ENCODE results near the gene TSPAN9.

TSPAN9 gene

GRCh38 chr12:3191450-3191849 lies 114.3 kb downstream of the TSPAN9 start:
- H2BK15ac ChIP-seq (replicated peaks; ENCODE audit: low read depth): no peak overlapping the region
- no peak overlapping the region for H3K18ac ChIP-seq (ENCODE audit: low read length)
- no peaks in the 10 kb centered on the region for H3K27me3 ChIP-seq (ENCODE audit: insufficient read depth, low read length, poor library complexity)
- no peak overlapping the region for H3K4me2 ChIP-seq (ENCODE audit: low read length)
- H3K9ac ChIP-seq (ENCODE audit: low read length): no peak overlapping the region
- H3K36me3 ChIP-seq (ENCODE audit: control insufficient read depth, insufficient read depth, low read length): no peaks in the 10 kb centered on the region
- no peaks in the 10 kb centered on the region for H3K79me1 ChIP-seq (ENCODE audit: low read length)
- H2BK5ac ChIP-seq (ENCODE audit: low read length): no peak overlapping the region
- no peak for DNase-seq
- H3K4me1 ChIP-seq (ENCODE audit: control insufficient read depth, low read depth, low read length): no peaks in the 10 kb centered on the region
- no peak overlapping the region for H3K23ac ChIP-seq (ENCODE audit: low read length)
- H2AK5ac ChIP-seq (ENCODE audit: low read length): no peak overlapping the region
- no CpG with 5 or more reads among the region's 2 CpGs for WGBS (ENCODE audit: extremely low coverage, insufficient coverage, low lambda C conversion rate)
- H3K79me2 ChIP-seq (ENCODE audit: control insufficient read depth, insufficient read depth, low read length): no peaks in the 10 kb centered on the region
- H3K27ac ChIP-seq (ENCODE audit: low read depth, low read length): no peak overlapping the region
- no peak overlapping the region for H3K4me3 ChIP-seq (ENCODE audit: low read length)
- H2BK120ac ChIP-seq (ENCODE audit: low read depth, low read length): no peak overlapping the region
- H3K4ac ChIP-seq (ENCODE audit: low read depth, low read length): no peak overlapping the region
- H4K5ac ChIP-seq (ENCODE audit: low read length): no peak overlapping the region
- no peak overlapping the region for H4K8ac ChIP-seq (ENCODE audit: low read depth, low read length)
- H3K56ac ChIP-seq (ENCODE audit: low read length): no peak overlapping the region

GRCh38 chr12:3192221-3192620 lies 115.0 kb downstream of the TSPAN9 start:
- H3K27me3 ChIP-seq (ENCODE audit: insufficient read depth, low read length, poor library complexity): no peaks in the 10 kb centered on the region
- H2BK15ac ChIP-seq (replicated peaks; ENCODE audit: low read depth): no peak overlapping the region
- no peak for DNase-seq
- H2AK5ac ChIP-seq (ENCODE audit: low read length): no peak overlapping the region
- H3K36me3 ChIP-seq (ENCODE audit: control insufficient read depth, insufficient read depth, low read length): no peaks in the 10 kb centered on the region
- no peaks in the 10 kb centered on the region for H3K4me1 ChIP-seq (ENCODE audit: control insufficient read depth, low read depth, low read length)
- H2BK5ac ChIP-seq (ENCODE audit: low read length): no peak overlapping the region
- no peak overlapping the region for H3K23ac ChIP-seq (ENCODE audit: low read length)
- H3K56ac ChIP-seq (ENCODE audit: low read length): no peak overlapping the region
- no peak overlapping the region for H3K27ac ChIP-seq (ENCODE audit: low read depth, low read length)
- no CpG with 5 or more reads among the region's 10 CpGs for WGBS (ENCODE audit: extremely low coverage, insufficient coverage, low lambda C conversion rate)
- H3K79me2 ChIP-seq (ENCODE audit: control insufficient read depth, insufficient read depth, low read length): no peaks in the 10 kb centered on the region
- H3K79me1 ChIP-seq (ENCODE audit: low read length): no peaks in the 10 kb centered on the region
- no peak overlapping the region for H3K18ac ChIP-seq (ENCODE audit: low read length)
- no peak overlapping the region for H3K4me2 ChIP-seq (ENCODE audit: low read length)
- no peak overlapping the region for H4K5ac ChIP-seq (ENCODE audit: low read length)
- no peak overlapping the region for H3K9ac ChIP-seq (ENCODE audit: low read length)
- H4K8ac ChIP-seq (ENCODE audit: low read depth, low read length): no peak overlapping the region
- H2BK120ac ChIP-seq (ENCODE audit: low read depth, low read length): no peak overlapping the region
- H3K4ac ChIP-seq (ENCODE audit: low read depth, low read length): no peak overlapping the region
- no peak overlapping the region for H3K4me3 ChIP-seq (ENCODE audit: low read length)

- WGBS (ENCODE audit: extremely low coverage, insufficient coverage, low lambda C conversion rate): no CpG with 5 or more reads among the region's 7 CpGs
- no peak overlapping the region for H2BK15ac ChIP-seq (replicated peaks; ENCODE audit: low read depth)
- DNase-seq: no peak
- no peak overlapping the region for H3K4ac ChIP-seq (ENCODE audit: low read depth, low read length)
- H3K27me3 ChIP-seq (ENCODE audit: insufficient read depth, low read length, poor library complexity): no peaks in the 10 kb centered on the region
- H3K4me2 ChIP-seq (ENCODE audit: low read length): no peak overlapping the region
- no peak overlapping the region for H2AK5ac ChIP-seq (ENCODE audit: low read length)
- no peak overlapping the region for H3K9ac ChIP-seq (ENCODE audit: low read length)
- no peak overlapping the region for H4K5ac ChIP-seq (ENCODE audit: low read length)
- H3K36me3 ChIP-seq (ENCODE audit: control insufficient read depth, insufficient read depth, low read length): no peaks in the 10 kb centered on the region
- H3K18ac ChIP-seq (ENCODE audit: low read length): no peak overlapping the region
- H3K23ac ChIP-seq (ENCODE audit: low read length): no peak overlapping the region
- no peak overlapping the region for H3K56ac ChIP-seq (ENCODE audit: low read length)
- no peaks in the 10 kb centered on the region for H3K79me1 ChIP-seq (ENCODE audit: low read length)
- no peak overlapping the region for H3K27ac ChIP-seq (ENCODE audit: low read depth, low read length)
- H2BK5ac ChIP-seq (ENCODE audit: low read length): no peak overlapping the region
- no peaks in the 10 kb centered on the region for H3K79me2 ChIP-seq (ENCODE audit: control insufficient read depth, insufficient read depth, low read length)
- H3K4me3 ChIP-seq (ENCODE audit: low read length): no peak overlapping the region
- H4K8ac ChIP-seq (ENCODE audit: low read depth, low read length): no peak overlapping the region
- H3K4me1 ChIP-seq (ENCODE audit: control insufficient read depth, low read depth, low read length): no peaks in the 10 kb centered on the region
- no peak overlapping the region for H2BK120ac ChIP-seq (ENCODE audit: low read depth, low read length)
Observed at GRCh38 chr12:3193131-3193530, 116.0 kb downstream of the TSPAN9 start.

GRCh38 chr12:3193755-3194154 lies 116.6 kb downstream of the TSPAN9 start:
- Histone ChIP-seq H3K18ac (ENCODE audit: low read length) (no peak overlapping the region), H3K27me3 (ENCODE audit: insufficient read depth, low read length, poor library complexity) (no peaks in the 10 kb centered on the region), H3K79me2 (ENCODE audit: control insufficient read depth, insufficient read depth, low read length) (no peaks in the 10 kb centered on the region), H4K8ac (ENCODE audit: low read depth, low read length) (no peak overlapping the region), H3K23ac (ENCODE audit: low read length) (no peak overlapping the region), H2BK120ac (ENCODE audit: low read depth, low read length) (no peak overlapping the region), H2BK15ac (replicated peaks; ENCODE audit: low read depth) (no peak overlapping the region), H3K79me1 (ENCODE audit: low read length) (no peaks in the 10 kb centered on the region), H3K4ac (ENCODE audit: low read depth, low read length) (no peak overlapping the region), H2BK5ac (ENCODE audit: low read length) (no peak overlapping the region), H3K9ac (ENCODE audit: low read length) (no peak overlapping the region), H4K5ac (ENCODE audit: low read length) (no peak overlapping the region), H3K56ac (ENCODE audit: low read length) (no peak overlapping the region), H2AK5ac (ENCODE audit: low read length) (no peak overlapping the region), H3K4me1 (ENCODE audit: control insufficient read depth, low read depth, low read length) (no peaks in the 10 kb centered on the region), H3K36me3 (ENCODE audit: control insufficient read depth, insufficient read depth, low read length) (no peaks in the 10 kb centered on the region), H3K4me2 (ENCODE audit: low read length) (no peak overlapping the region), H3K27ac (ENCODE audit: low read depth, low read length) (no peak overlapping the region), H3K4me3 (ENCODE audit: low read length) (no peak overlapping the region)
- no peak for DNase-seq
- no CpG with 5 or more reads among the region's 5 CpGs for WGBS (ENCODE audit: extremely low coverage, insufficient coverage, low lambda C conversion rate)

- no peak overlapping the region for H2BK120ac ChIP-seq (ENCODE audit: low read depth, low read length)
- H3K4me1 ChIP-seq (ENCODE audit: control insufficient read depth, low read depth, low read length): peaks cover 4% of the 10 kb centered on the region
- H3K56ac ChIP-seq (ENCODE audit: low read length): no peak overlapping the region
- no peaks in the 10 kb centered on the region for H3K36me3 ChIP-seq (ENCODE audit: control insufficient read depth, insufficient read depth, low read length)
- H4K8ac ChIP-seq (ENCODE audit: low read depth, low read length): no peak overlapping the region
- H4K5ac ChIP-seq (ENCODE audit: low read length): no peak overlapping the region
- no peak overlapping the region for H3K27ac ChIP-seq (ENCODE audit: low read depth, low read length)
- H3K23ac ChIP-seq (ENCODE audit: low read length): no peak overlapping the region
- no peak overlapping the region for H2BK5ac ChIP-seq (ENCODE audit: low read length)
- H3K4me2 ChIP-seq (ENCODE audit: low read length): no peak overlapping the region
- no peak overlapping the region for H3K18ac ChIP-seq (ENCODE audit: low read length)
- no peaks in the 10 kb centered on the region for H3K27me3 ChIP-seq (ENCODE audit: insufficient read depth, low read length, poor library complexity)
- no CpG with 5 or more reads among the region's 3 CpGs for WGBS (ENCODE audit: extremely low coverage, insufficient coverage, low lambda C conversion rate)
- H2BK15ac ChIP-seq (replicated peaks; ENCODE audit: low read depth): no peak overlapping the region
- H3K4ac ChIP-seq (ENCODE audit: low read depth, low read length): no peak overlapping the region
- H3K9ac ChIP-seq (ENCODE audit: low read length): no peak overlapping the region
- H2AK5ac ChIP-seq (ENCODE audit: low read length): no peak overlapping the region
- H3K79me2 ChIP-seq (ENCODE audit: control insufficient read depth, insufficient read depth, low read length): no peaks in the 10 kb centered on the region
- no peak overlapping the region for H3K4me3 ChIP-seq (ENCODE audit: low read length)
- DNase-seq: no peak
- no peaks in the 10 kb centered on the region for H3K79me1 ChIP-seq (ENCODE audit: low read length)
Observed at GRCh38 chr12:3195337-3195736, 118.2 kb downstream of the TSPAN9 start.

- Histone ChIP-seq H3K18ac (ENCODE audit: low read length) (no peak overlapping the region), H3K27ac (ENCODE audit: low read depth, low read length) (no peak overlapping the region), H4K5ac (ENCODE audit: low read length) (no peak overlapping the region), H3K56ac (ENCODE audit: low read length) (no peak overlapping the region), H2BK15ac (replicated peaks; ENCODE audit: low read depth) (no peak overlapping the region), H4K8ac (ENCODE audit: low read depth, low read length) (no peak overlapping the region), H3K79me2 (ENCODE audit: control insufficient read depth, insufficient read depth, low read length) (no peaks in the 10 kb centered on the region), H3K4me2 (ENCODE audit: low read length) (no peak overlapping the region), H3K4ac (ENCODE audit: low read depth, low read length) (no peak overlapping the region), H3K79me1 (ENCODE audit: low read length) (no peaks in the 10 kb centered on the region), H2BK5ac (ENCODE audit: low read length) (no peak overlapping the region), H2BK120ac (ENCODE audit: low read depth, low read length) (no peak overlapping the region), H3K9ac (ENCODE audit: low read length) (no peak overlapping the region), H2AK5ac (ENCODE audit: low read length) (no peak overlapping the region), H3K4me3 (ENCODE audit: low read length) (no peak overlapping the region), H3K4me1 (ENCODE audit: control insufficient read depth, low read depth, low read length) (peaks cover 4% of the 10 kb centered on the region), H3K36me3 (ENCODE audit: control insufficient read depth, insufficient read depth, low read length) (no peaks in the 10 kb centered on the region), H3K23ac (ENCODE audit: low read length) (no peak overlapping the region), H3K27me3 (ENCODE audit: insufficient read depth, low read length, poor library complexity) (peaks cover under 1% of the 10 kb centered on the region)
- DNase-seq: no peak
- no CpG with 5 or more reads among the region's 14 CpGs for WGBS (ENCODE audit: extremely low coverage, insufficient coverage, low lambda C conversion rate)
Observed at GRCh38 chr12:3195859-3196483, 118.8 kb downstream of the TSPAN9 start.
